B cell (primary cell): ENCODE results near the gene ATP8B3. TPM values are rescaled to one million over a fixed set of nuclear protein-coding genes. Genes with fewer than 3 reads are reported as not detected.

Experiments used
- ATAC-seq: fragments of 200-7000 bp; cut with Tn5 transposase; one replicate; pipeline ENCODE4 v1.10.0; 2021; ENCODE audit warnings: low read depth, mild to moderate bottlenecking, moderate number of reproducible peaks, moderate library complexity
- CTCF ChIA-PET: fragments of 350-600 bp; sonication (Branson Sonifier 250); formaldehyde crosslinking; loops from one replicate; lab custom pipeline; 2021; ENCODE audit warnings: antibody characterized with exemption, inconsistent platforms; lab: Charles Lee
- POLR2A ChIA-PET: fragments of 350-600 bp; sonication (Branson Sonifier 250); formaldehyde crosslinking; loops from one replicate; lab custom pipeline; 2021; ENCODE audit warnings: antibody characterized with exemption; lab: Charles Lee
- DNase-seq: peaks from one replicate; pipeline ENCODE4 v3.0.0; 2013
- H2AFZ ChIP-seq: 2 replicates; pipeline ENCODE4 v1.6.1; 2012; ENCODE audit warnings: mild to moderate bottlenecking, low read depth, low read length; ENCODE audit not compliant: insufficient read depth, poor library complexity, severe bottlenecking
- H3K27ac ChIP-seq, 2 donors: 1 replicate in 1 of 2; 2 replicates in 1 of 2; pipeline ENCODE4 v1.5.1; 2012 to 2013; ENCODE audit warnings: low read length in 2 of 2, mild to moderate bottlenecking in 2 of 2, moderate library complexity in 1 of 2
- H3K27me3 ChIP-seq, 4 experiments: fragments of 200-600 bp in 1 of 4; sonication (generic) in 1 of 4; replicated peaks in 1 of 4; 1 replicate in 2 of 4; 2 replicates in 2 of 4; pipeline versions ENCODE4 v1.6.1 to v1.7.0; 2013 to 2016; ENCODE audit warnings: low read length in 3 of 4, mild to moderate bottlenecking in 2 of 4, mixed read lengths in 1 of 4, moderate library complexity in 1 of 4; ENCODE audit not compliant: insufficient read depth in 4 of 4, control insufficient read depth in 3 of 4; ENCODE audit errors: control extremely low read depth in 1 of 4
- H3K36me3 ChIP-seq, 2 experiments: replicated peaks in 1 of 2; 1 replicate in 1 of 2; 2 replicates in 1 of 2; pipeline versions ENCODE4 v1.6.1 to v1.7.1; 2013; ENCODE audit warnings: low read length in 1 of 2; ENCODE audit not compliant: insufficient read depth in 2 of 2, control insufficient read depth in 1 of 2; ENCODE audit errors: control extremely low read depth in 1 of 2, extremely low read depth in 1 of 2
- H3K4me1 ChIP-seq, 2 donors: fragments of 200-600 bp in 1 of 2; sonication (generic) in 1 of 2; 1 replicate in 1 of 2; 2 replicates in 1 of 2; pipeline versions ENCODE4 v1.5.1 to v1.6.1; 2013 to 2017; ENCODE audit warnings: low read length in 2 of 2; ENCODE audit not compliant: control insufficient read depth in 2 of 2, insufficient read depth in 2 of 2
- H3K4me2 ChIP-seq: replicated peaks from 2 replicates; pipeline ENCODE3; 2012; ENCODE audit warnings: mild to moderate bottlenecking, low read depth, low read length; ENCODE audit not compliant: poor library complexity, severe bottlenecking
- H3K4me3 ChIP-seq, 5 experiments: fragments of 200-600 bp in 1 of 5; sonication (generic) in 1 of 5; 1 replicate in 3 of 5; 2 replicates in 2 of 5; pipeline versions ENCODE4 v1.5.1 to v1.7.0; 2011 to 2016; ENCODE audit warnings: low read length in 4 of 5, mild to moderate bottlenecking in 4 of 5, low read depth in 2 of 5, control low read depth in 1 of 5, moderate library complexity in 1 of 5; ENCODE audit not compliant: insufficient read depth in 1 of 5; ENCODE audit errors: control extremely low read depth in 1 of 5, extremely low read depth in 1 of 5
- H3K79me2 ChIP-seq: fragments of 200-600 bp; sonication (generic); one replicate; pipeline ENCODE4 v1.6.0; 2016; ENCODE audit warnings: low read length; ENCODE audit not compliant: control insufficient read depth, insufficient read depth
- H3K9ac ChIP-seq: fragments of 200-600 bp; sonication (generic); 2 replicates; pipeline ENCODE4 v1.6.1; 2017; ENCODE audit warnings: mild to moderate bottlenecking, low read length, moderate library complexity
- H3K9me3 ChIP-seq, 3 donors: one replicate each; pipeline versions ENCODE4 v1.6.1 to v1.7.1; 2013; ENCODE audit warnings: low read length in 2 of 3; ENCODE audit not compliant: control insufficient read depth in 2 of 3, insufficient read depth in 1 of 3; ENCODE audit errors: control extremely low read depth in 1 of 3
- H4K20me1 ChIP-seq: 2 replicates; pipeline ENCODE4 v1.6.0; 2012; ENCODE audit warnings: mild to moderate bottlenecking, low read length; ENCODE audit not compliant: insufficient read depth, control insufficient read depth, poor library complexity, severe bottlenecking
- H3K27ac Mint-ChIP-seq: one replicate; pipeline ENCODE4 v1.8.0; 2021; ENCODE audit warnings: mixed read lengths
- H3K27me3 Mint-ChIP-seq: one replicate; pipeline ENCODE4 v1.8.0; 2021; ENCODE audit warnings: mixed read lengths
- H3K4me1 Mint-ChIP-seq: one replicate; pipeline ENCODE4 v1.8.0; 2021; ENCODE audit warnings: mixed read lengths
- H3K4me3 Mint-ChIP-seq: one replicate; pipeline ENCODE4 v1.8.0; 2021; ENCODE audit warnings: mixed read lengths
- H3K9me3 Mint-ChIP-seq: one replicate; pipeline ENCODE4 v1.8.0; 2022; ENCODE audit warnings: mixed read lengths; ENCODE audit not compliant: insufficient read depth
- EZH2 ChIP-seq: IDR thresholded peaks from 2 replicates; pipeline ENCODE4 v1.6.1; 2012; ENCODE audit warnings: borderline replicate concordance, low read depth, mild to moderate bottlenecking, moderate library complexity, low read length; ENCODE audit not compliant: insufficient read depth, poor library complexity, severe bottlenecking
- WGBS: methylation state at CpG from one replicate; pipeline ENCODE4 v1.1.5; 2013; ENCODE audit warnings: missing lambda C conversion rate; ENCODE audit not compliant: insufficient coverage; 5-methylcytosine and 5-hydroxymethylcytosine counted together
- intact Hi-C: fragments of 100-400 bp; cut with micrococcal nuclease; formaldehyde crosslinking; loops from one replicate; pipeline ENCODE4 v1.10.0; 2022
- polyA plus RNA-seq: library from polyadenylated mRNA; depleted of rRNA; stranded (reverse); fragments of >200 nt; gene quantifications from 2 replicates; pipeline ENCODE4 v1.2.3, GENCODE V29; 2012
- total RNA-seq, 2 donors: library from RNA; stranded (reverse); fragments of 120-200 nt in 1 of 2; gene quantifications; 1 replicate in 1 of 2; 2 replicates in 1 of 2; pipeline versions ENCODE4 v1.2.3 to v1.2.4, GENCODE V29; 2013 to 2022
- TF ChIP-seq, protein P1 (sequence below): fragments of 200-600 bp; IDR thresholded peaks from one replicate; pipeline ENCODE4 v1.8.0; 2022; ENCODE audit warnings: antibody characterized with exemption, mild to moderate bottlenecking

The ATP8B3 gene
- total and polyA plus RNA-seq, 2 donors (not counting 1 experiment from before 2014, with no cell fraction given): 0.89 to 5.1 TPM

DNA sequence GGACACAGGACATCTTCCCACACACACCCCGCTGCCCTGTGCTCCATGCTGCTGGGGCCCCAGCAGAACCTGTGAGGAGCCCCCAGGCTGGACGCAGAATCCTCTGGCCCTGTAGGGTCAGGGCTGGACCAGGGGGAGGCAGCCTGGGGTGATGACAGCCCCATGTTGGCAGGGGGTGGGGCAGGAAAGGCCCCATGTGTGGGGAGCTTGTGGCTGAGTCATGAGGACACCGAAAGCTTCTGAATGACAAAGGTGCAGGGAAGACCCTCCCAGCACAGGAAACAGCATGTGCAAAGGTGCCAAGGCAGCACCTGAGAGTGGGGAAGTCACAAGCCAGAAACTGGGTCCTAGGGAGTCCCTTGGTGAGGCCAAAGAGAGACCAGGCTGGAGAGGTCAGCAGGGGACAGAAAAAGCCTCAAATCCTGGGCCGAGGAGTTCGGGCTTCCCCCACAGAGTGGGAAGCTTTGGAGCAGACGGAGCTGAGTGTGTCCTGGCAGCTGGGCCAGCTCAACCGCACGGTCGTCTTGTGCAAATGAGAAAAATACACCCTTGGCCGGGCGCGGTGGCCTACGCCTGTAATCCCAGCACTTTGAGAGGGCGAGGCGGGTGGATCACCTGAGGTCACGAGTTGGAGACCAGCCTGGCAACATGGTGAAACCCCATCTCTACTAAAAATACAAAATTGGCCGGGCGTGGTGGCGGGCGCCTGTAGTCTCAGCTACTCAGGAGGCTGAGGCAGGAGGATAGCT lies 17.5 kb downstream of the ATP8B3 start:
- H3K27me3 Mint-ChIP-seq: peaks cover 4% of the 10 kb centered on the region
- Histone ChIP-seq H3K79me2 (no peaks in the 10 kb centered on the region), H3K4me1 (peaks cover 8% of the 10 kb centered on the region in 2 donors), H2AFZ (no peak overlapping the region), H4K20me1 (no peaks in the 10 kb centered on the region), H3K4me3 (no peak overlapping the region), H3K4me2 (no peak overlapping the region), H3K9me3 (peaks cover 0 to 8% (median 0%) of the 10 kb centered on the region in 3 donors), H3K27me3 (peaks cover 0 to 37% (median 3%) of the 10 kb centered on the region in 4 experiments), H3K9ac (no peak overlapping the region), H3K27ac (no peak overlapping the region), H3K36me3 (no peaks in the 10 kb centered on the region)
- 84% methylated on average over 17 of the region's 20 CpGs for WGBS
- TF ChIP-seq, protein P1, sequence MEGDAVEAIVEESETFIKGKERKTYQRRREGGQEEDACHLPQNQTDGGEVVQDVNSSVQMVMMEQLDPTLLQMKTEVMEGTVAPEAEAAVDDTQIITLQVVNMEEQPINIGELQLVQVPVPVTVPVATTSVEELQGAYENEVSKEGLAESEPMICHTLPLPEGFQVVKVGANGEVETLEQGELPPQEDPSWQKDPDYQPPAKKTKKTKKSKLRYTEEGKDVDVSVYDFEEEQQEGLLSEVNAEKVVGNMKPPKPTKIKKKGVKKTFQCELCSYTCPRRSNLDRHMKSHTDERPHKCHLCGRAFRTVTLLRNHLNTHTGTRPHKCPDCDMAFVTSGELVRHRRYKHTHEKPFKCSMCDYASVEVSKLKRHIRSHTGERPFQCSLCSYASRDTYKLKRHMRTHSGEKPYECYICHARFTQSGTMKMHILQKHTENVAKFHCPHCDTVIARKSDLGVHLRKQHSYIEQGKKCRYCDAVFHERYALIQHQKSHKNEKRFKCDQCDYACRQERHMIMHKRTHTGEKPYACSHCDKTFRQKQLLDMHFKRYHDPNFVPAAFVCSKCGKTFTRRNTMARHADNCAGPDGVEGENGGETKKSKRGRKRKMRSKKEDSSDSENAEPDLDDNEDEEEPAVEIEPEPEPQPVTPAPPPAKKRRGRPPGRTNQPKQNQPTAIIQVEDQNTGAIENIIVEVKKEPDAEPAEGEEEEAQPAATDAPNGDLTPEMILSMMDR: no peak
- no peak for TF ChIP-seq EZH2
- DNase-seq (no peak), ATAC-seq (no peak)
- ChIA-PET POLR2A (no interaction called here), CTCF (interaction anchor here (0.6 to 6.6 kb wide), 6 partner anchors 32 to 249 kb away, joined by 3 to 48 read pairs (median 4); no protein-coding TSS in a partner anchor)
- intact Hi-C loops: loop anchor here (1.0 kb wide), 1 partner anchor 248 kb away; no protein-coding TSS in a partner anchor
- H3K27ac Mint-ChIP-seq: no peak overlapping the region
- H3K4me1 Mint-ChIP-seq: no peaks in the 10 kb centered on the region
- H3K4me3 Mint-ChIP-seq: no peak overlapping the region
- H3K9me3 Mint-ChIP-seq: no peaks in the 10 kb centered on the region

DNA sequence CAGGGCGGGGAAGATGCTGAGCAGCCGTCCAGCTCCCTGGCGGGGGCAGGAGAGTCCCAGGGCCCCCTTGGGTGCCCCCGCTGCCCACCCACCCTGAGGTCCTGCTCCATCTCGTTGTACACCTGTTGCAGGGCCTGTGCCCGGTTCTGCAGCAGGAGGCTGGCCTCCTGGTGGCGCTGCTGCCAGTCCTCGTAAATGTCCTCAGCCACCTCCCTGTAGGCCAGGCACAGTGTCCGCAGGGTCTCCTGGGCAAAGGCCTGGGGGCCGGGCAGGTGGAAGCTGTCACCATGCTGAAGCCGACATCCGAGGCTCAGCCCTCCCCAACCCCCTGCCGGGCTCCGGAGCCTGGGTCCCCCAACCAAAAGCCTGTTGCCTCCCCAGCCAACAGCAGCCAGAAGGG lies 20.2 kb downstream of the ATP8B3 start:
- Histone ChIP-seq H3K27ac (no peak overlapping the region), H3K4me2 (no peak overlapping the region), H3K79me2 (no peaks in the 10 kb centered on the region), H4K20me1 (no peaks in the 10 kb centered on the region), H2AFZ (no peak overlapping the region), H3K4me1 (peaks cover 8 to 10% of the 10 kb centered on the region in 2 donors), H3K36me3 (no peaks in the 10 kb centered on the region), H3K27me3 (peaks cover 0 to 46% (median 5%) of the 10 kb centered on the region in 4 experiments), H3K9ac (no peak overlapping the region), H3K4me3 (no peak overlapping the region), H3K9me3 (peaks cover 0 to 8% (median 0%) of the 10 kb centered on the region in 3 donors)
- ChIA-PET CTCF (interaction anchor here (1.6 to 6.6 kb wide), 2 partner anchors 119 to 247 kb away, joined by 4 to 48 read pairs; no protein-coding TSS in a partner anchor), POLR2A (no interaction called here)
- WGBS: 83% methylated on average over 14 of the region's 14 CpGs
- Mint-ChIP-seq H3K9me3 (no peaks in the 10 kb centered on the region), H3K4me1 (no peaks in the 10 kb centered on the region), H3K4me3 (no peak overlapping the region), H3K27me3 (peaks cover 4% of the 10 kb centered on the region), H3K27ac (no peak overlapping the region)
- no peak for ATAC-seq
- TF ChIP-seq EZH2: no peak
- TF ChIP-seq, protein P1: no peak
- intact Hi-C loops: no loop called here
- no peak for DNase-seq
